Measurements from ENCODE around the gene TCAP.
"Not testable (repeated sequence)": the region's sequence is repeated elsewhere in the genome, so short reads cannot be mapped to it uniquely, and the experiment has no call there.

Gene TCAP

GRCh38 chr17:39702901-39703893 is 38.0 kb downstream of the TCAP start:
- no peak for DNase-seq

- DNase-seq, result no peak
Measured at GRCh38 chr17:39703913-39704312, 38.8 kb downstream of the TCAP start.

GRCh38 chr17:39704821-39705551 is 39.8 kb downstream of the TCAP start:
- no peak for DNase-seq

DNA sequence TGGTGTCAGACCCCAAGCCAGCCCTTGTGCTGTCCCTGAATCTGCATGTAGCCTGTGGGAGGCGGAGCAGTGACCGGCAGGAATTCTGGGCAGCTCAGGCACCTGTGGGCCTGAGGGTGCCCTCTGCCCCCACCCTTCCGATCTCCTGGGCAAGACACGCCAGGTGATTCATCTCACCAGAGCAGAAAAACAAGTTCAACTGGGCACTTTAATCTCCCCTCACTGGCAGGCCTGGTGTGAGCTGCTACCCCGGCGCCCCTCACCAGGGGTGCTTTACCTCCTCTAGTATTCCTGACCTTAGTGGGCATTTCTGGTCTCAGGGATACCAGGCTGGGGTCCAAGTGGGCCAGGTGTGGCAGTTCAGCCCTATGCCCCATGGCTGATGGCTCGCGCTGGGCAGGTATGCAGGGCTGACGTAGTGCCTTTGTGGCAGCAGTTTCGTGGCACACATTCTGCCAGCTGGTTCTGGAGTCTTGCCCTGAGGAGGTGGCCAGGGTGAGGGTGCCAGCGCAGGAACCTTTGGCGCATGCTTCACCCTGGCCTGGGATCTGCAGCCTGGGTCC is 40.7 kb downstream of the TCAP start:
- peak in 3 of 58 donors; percentile 5 to 18 (median 10) for DNase-seq

DNA sequence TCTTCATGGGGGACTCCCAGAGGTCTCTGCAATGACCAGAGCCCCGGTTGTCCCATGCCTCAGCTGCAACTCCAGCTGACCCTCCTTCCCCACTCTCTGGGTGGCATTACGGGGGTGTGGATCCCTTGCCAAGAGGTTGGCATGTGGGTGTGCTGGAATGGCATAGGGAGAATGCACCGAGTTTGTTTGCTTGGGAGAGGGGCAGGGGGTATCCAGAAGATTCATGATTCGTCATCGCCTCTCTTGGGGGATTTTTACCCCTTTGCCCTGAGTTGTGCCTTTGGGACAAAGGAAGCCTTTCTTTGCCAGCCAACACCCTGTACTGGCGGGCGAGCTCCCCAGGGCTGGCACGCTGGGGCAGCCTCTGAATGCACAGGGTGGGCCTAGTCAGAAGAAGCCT is 41.2 kb downstream of the TCAP start:
- DNase-seq, result no peak

- DNase-seq, result no peak
Measured at GRCh38 chr17:39706921-39707337, 41.8 kb downstream of the TCAP start.

GRCh38 chr17:39709319-39709997 is 44.3 kb downstream of the TCAP start:
- DNase-seq, result no peak

DNA sequence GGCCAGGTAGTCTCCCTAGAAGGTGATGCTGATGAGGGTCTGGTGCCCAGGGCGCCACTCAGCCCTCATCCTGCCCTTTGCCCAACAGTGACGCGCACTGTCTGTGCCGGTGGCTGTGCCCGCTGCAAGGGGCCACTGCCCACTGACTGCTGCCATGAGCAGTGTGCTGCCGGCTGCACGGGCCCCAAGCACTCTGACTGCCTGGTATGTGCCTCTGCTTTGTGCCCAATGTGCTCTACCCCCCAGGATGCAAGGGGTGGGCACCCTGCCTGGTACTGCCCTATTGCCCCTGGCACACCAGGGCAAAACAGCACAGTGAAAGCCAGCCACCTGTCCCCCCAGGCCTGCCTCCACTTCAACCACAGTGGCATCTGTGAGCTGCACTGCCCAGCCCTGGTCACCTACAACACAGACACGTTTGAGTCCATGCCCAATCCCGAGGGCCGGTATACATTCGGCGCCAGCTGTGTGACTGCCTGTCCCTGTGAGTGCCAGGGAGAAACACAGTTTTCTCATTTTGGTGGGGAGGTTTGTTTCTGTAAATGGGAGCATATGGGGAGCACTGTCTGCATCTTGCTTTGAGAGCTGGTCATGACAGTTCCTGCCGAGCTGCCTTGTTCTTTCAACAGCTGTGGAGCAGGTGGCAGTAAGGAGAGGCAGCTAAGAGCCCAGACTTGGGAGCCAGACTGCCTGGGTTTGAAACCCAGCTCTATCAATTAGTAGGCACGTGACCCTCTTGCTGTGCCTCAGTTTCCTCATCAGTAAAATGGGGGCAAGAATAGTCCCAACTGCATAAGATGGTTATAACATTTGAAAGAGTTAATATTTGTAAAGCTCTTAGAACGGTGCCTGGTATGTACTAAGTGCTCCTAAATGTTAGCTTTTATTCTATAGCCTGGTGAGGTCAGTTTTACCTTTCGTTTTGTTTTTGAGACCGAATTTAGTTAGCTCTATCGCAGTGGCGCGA is 45.1 kb downstream of the TCAP start:
- no peak for DNase-seq

- DNase-seq, result not testable (repeated sequence)
Measured at GRCh38 chr17:39711071-39711470, 45.9 kb downstream of the TCAP start.

- no peak for DNase-seq
Measured at GRCh38 chr17:39711851-39712250, 46.7 kb downstream of the TCAP start.

- DNase-seq, result no peak
Measured at GRCh38 chr17:39714234-39714633, 49.1 kb downstream of the TCAP start.

DNA sequence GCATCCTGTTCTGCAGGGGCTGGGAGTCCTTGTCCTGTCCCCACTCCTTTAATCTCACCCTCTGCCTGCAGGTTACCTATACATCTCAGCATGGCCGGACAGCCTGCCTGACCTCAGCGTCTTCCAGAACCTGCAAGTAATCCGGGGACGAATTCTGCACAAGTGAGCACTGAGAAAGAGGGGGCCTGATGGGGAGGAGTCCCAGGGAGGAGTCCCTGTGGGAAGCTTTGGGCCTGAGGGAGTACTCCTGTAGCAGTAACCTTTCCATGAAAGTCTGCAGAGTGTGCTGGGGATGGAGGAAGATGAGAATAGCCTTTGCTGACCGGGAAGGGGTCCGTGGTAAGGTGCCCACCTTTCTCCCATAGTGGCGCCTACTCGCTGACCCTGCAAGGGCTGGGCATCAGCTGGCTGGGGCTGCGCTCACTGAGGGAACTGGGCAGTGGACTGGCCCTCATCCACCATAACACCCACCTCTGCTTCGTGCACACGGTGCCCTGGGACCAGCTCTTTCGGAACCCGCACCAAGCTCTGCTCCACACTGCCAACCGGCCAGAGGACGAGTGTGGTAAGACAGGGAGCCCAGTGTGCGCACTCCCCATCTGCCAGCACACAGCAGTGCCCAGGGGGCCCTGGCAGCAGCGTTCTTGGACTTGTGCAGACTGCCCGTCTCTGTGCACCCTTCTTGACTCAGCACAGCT is 50.4 kb downstream of the TCAP start:
- no peak for DNase-seq
